Measurements from ENCODE around the gene PHKB.
"Not testable (repeated sequence)": the region's sequence is repeated elsewhere in the genome, so short reads cannot be mapped to it uniquely, and the experiment has no call there.

The PHKB gene

DNA sequence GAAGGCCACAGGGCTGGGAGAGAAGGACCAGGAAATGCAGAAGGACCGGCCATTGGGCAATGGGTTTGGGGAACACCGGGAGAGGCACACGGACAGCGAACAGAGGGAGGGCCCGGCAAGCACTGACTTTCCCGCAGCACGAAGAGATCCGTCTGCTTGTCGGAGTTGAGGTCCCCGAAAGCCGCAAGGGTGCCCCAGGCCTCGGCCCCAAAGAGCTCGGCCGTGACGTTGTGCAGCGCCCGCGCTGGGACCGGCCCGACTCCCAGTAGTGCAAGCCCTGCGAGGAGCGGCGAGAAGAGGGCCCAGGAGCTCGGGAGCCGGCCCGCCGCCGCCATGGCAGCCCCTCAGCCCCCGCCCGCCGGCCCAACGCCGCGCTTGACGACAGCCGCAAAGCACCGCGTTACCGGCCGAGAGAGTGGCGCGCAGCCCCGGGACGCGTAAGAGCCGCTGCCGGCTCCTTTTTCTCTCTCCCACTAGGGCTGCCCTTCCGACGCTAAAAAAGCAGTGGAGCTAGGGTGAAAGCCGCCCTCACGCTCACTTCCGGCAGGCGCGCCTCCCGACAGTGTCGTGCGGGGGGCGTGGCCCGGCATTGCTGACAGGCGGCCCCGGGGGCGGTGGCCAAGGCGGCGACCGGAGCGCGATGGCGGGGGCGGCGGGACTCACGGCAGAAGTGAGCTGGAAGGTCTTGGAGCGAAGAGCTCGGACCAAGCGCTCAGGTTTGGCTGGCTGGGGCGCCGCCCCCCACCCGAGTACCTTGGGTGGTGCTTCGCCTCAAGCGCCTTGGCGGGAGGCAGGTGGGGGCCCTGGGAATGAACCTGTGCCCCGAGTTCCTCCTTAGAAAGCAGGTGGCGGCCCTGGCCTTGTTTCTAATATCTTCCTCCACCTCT lies at the start of gene PHKB, which contains the start of gene ITFG1:
Gene PHKB, plus strand, starts transcription at position 621 of the 887 bp plus-strand sequence. Its CDS starts 20 bp downstream, at position 641.
Gene ITFG1, minus strand, starts transcription at position 353 of the 887 bp plus-strand sequence. Its CDS starts 18 bp downstream, at position 335.
- peak; percentile 93 for DNase-seq

DNA sequence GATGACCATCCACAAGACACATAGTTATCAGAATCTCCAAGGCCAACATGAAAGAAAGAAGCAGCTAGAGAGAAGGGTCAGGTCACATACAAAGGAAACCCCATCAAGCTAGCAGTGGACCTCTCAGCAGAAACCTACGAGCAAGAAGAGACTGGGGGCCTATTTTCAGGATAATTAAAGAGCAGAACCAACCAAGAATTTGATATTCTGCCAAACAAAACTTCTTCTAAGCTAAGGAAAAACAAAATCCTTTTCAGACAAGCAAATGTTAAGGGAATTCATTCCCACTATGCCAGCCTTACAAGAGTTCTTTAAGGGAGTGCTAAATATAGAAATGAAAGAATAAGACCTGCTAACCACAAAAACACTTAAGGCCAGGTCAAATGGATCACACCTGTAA lies 48.1 kb upstream of the PHKB start:
- no peak for DNase-seq

DNA sequence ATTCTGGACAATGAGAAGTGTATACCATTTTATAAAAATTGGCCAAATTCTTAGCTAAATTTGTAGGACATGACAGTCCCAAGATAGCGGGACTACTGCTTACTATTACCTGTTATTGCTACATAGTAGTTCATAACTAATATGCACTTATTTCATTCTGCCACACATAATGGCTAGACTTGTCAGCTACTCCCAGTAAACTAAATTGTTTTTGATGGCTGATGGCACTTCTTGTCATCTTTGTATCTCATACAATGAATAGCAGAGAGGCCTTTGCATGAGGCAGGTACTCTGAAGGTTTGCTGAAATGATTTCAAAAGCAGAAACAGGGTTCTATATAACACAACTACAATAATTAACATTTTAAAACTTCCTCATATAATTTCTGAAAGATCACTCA lies 44.3 kb upstream of the PHKB start:
- DNase-seq: no peak

- DNase-seq: no peak
Observed at GRCh38 chr16:47424846-47425245, 36.3 kb upstream of the PHKB start.

DNA sequence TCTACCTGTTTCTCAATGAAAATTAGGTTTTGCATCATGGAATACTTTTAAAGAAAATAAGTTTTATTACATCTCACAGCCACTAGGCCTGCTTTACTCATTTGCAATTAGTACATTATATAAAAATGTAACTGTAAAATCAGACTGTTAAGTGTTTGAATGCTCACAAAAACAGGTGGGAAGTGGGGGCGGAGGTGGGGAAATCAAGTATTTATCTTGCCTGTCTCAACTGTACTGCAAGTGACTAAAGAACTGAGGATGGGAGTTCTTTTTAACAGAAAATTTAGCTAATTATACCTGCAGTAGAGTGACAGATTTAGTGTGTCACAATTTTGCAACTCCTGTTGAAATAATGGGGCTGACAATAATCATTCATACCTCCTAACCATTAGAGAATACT lies 34.3 kb upstream of the PHKB start:
- DNase-seq: no peak

GRCh38 chr16:47431960-47432359 lies 29.2 kb upstream of the PHKB start:
- DNase-seq: no peak

DNA sequence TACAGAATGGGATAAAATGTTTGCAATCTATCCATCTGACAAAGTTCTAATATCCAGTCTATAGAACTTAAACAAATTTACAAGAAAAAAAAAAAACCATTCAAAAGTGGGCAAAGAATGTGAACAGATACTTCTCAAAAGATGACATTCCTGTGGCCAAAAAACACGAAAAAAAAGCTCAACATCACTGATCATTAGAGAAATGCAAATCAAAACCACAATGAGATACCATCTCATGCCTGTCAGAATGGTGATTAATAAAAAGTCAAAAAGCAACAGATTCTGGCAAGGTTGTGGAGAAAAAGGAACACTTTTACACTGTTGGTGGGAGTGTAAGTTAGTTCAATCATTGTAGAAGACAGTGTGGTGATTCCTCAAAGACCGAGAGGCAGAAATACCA lies 26.9 kb upstream of the PHKB start:
- not testable (repeated sequence) for DNase-seq

- DNase-seq: not testable (repeated sequence)
Observed at GRCh38 chr16:47440066-47440465, 21.1 kb upstream of the PHKB start.

DNA sequence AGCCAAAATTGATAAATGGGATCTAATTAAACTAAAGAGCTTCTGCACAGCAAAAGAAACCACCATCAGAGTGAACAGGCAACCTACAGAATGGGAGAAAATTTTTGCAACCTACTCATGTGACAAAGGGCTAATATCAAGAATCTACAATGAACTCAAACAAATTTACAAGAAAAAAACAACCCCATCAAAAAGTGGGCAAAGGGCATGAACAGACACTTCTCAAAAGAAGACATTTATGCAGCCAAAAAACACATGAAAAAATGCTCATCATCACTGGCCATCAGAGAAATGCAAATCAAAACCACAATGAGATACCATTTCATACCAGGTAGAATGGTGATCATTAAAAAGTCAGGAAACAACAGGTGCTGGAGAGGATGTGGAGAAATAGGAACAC lies 18.2 kb upstream of the PHKB start:
- not testable (repeated sequence) for DNase-seq

- DNase-seq: no peak
Observed at GRCh38 chr16:47446431-47446830, 14.7 kb upstream of the PHKB start.

DNA sequence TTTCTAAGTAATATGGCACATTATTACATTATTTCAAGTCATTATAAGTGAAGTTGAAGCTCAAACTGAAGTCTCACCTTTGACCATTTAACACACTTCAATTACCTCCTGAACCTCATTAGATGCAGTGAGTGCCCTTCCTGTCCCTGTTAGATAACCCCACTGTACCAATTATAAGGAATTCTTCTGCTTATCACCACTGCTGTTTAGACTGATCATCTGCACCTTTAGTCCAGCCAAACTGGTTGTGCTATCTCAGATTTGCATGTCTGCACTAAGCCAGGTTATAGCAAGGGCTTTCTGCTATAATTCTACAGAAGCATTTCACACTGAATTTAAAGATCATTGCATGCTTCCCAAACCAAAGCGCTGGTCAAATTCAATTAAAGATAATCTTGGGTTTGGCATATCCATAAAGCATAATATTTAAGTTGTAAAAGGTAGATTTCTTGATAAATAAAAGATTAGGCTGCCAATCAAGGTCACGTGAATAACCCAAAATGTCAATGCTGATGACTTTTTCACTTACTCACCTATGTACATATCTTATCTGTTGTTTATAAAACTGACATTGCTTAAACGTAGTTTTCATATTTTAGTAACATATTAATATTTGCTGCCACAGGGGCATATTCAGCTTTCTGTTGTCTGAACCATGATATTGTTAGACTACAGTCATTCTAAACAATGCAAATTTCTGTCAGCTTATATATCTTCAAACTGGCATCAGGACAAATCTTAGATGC lies 12.1 kb upstream of the PHKB start:
- DNase-seq: peak; percentile 43

GRCh38 chr16:47449788-47450187 lies 11.3 kb upstream of the PHKB start:
- DNase-seq: no peak

DNA sequence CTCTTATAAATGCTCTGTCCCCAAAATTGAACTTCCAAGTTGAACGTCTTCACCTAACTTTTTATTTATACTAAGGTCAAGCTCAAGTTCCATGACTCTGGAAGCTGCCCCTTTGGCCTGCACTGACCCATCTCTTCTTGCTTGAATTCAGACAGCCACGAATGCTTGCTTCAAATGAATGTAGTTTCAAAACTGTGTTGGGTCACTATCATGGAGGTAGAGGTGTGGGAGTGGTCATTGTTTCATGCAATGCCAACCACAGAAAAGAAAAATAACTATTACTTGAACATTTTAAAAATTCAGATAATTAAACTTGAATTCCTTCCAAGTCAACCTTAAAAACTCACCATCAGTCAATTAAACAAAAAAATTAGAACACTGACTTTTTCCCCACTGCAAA lies 2.8 kb upstream of the PHKB start:
- no peak for DNase-seq

GRCh38 chr16:47459603-47460002 lies 1.5 kb upstream of the PHKB start:
- DNase-seq: peak; percentile 11

GRCh38 chr16:47460359-47460710 lies 796 bp upstream of the PHKB start:
- no peak for DNase-seq

GRCh38 chr16:47461598-47462266 lies 601 bp downstream of the PHKB start:
- DNase-seq: peak; percentile 90

DNA sequence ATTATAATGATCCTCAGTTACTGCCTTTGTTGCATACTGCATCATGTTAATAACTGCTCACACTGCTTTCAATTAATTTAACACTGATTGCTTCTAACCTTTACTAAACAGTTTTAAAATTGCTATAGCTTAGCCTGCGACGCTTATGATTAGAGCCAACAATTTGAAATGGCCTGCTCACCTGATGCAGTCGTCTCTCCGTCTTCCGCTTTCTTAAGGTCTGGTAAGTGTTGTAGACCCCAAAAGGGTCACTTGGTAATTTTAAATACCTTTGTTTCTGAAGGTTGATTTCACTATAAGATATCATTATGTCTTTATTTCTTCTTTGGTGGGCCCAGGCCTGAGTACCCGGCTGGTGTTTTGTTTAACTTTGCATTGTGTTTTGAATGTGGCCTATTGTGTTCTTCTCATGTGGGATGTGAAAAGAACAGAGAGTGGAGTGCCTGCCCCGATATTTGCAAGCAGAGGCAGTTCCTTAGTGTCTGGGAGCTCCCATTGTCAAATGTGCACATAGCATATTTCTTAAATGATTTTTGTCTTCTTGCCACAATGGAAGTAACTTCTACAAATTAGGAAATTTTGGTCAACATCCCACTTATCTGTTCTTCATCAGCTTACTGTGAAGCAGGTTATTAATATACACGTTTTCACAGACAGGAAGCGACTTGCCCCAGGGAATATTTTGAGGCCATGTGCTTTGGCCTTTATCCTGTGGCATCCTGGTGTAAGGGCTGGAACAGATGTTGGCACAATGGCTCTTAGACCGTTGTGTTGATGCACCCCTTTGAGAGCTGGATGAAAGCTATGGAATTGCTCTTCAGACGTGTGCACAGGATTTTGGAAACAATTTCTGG lies 2.9 kb downstream of the PHKB start:
- no peak for DNase-seq

DNA sequence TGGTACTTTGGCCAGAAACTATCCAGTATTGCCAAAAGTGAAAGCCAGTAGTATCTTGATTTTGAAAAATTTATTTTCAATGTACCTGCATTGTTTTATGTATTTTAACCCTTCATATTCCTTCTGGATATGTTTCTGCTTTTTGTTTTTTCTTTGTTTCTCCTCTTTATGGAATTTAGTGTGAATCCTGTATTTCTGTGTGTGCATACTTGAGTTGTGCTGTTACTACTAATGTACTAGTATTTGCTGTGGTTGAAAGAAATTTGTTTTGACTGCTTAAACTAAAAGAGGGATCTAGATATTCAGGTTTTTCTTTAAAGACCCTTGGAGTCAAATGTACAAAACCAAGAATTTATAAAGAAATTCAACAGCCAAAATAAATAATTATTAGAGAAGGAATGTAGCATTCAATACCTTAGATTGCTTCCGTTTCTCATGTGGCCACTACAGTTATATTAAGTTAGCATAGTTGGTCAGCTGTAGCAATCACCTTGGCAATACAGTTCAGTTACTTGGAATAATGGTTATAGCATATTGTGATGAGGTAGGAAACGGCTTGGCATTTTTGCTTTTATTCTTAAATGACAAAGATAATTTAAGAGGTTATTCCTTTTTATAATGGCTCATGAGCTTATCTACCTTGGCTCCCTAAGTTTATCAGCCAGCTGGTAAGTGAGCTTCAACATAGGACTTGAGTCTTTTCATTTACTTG lies 4.9 kb downstream of the PHKB start:
- DNase-seq: peak; percentile 5

GRCh38 chr16:47467501-47467900 lies 6.4 kb downstream of the PHKB start:
- DNase-seq: peak; percentile 40

- peak; percentile 89 for DNase-seq
Observed at GRCh38 chr16:47468070-47468689, 7.0 kb downstream of the PHKB start.

DNA sequence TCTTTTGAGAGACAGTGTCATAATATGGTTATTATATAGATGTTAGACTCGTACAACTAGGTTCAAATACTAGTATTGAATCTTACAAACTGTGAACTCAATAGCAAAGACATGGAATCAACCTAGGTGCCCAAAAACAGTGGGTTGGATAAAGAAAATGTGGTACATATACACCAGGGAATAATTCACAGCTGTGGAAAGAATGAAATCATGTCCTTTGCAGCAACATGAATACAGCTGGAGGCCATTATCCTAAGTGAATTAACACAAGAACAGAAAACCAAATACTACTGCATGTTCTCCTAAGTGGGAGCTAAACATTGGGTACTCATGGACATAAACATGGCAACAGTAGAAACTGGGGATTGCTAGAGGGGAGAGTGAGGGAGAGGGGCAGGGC lies 8.1 kb downstream of the PHKB start:
- no peak for DNase-seq
